KMS-11 (cell line): ENCODE measurements around the gene AFAP1L2.

Experiments used
- H2AFZ ChIP-seq: fragments of 200-600 bp; sonication (generic); 2 replicates; pipeline ENCODE4 v1.6.1; 2016; ENCODE audit warnings: antibody characterized with exemption, mixed run types, low read depth
- H3K27ac ChIP-seq: fragments of 200-600 bp; sonication (generic); 2 replicates; pipeline ENCODE4 v1.6.1; 2016; ENCODE audit warnings: mild to moderate bottlenecking, mixed run types
- H3K27me3 ChIP-seq: fragments of 200-600 bp; sonication (generic); 2 replicates; pipeline ENCODE4 v1.6.1; 2017; ENCODE audit warnings: mild to moderate bottlenecking, low read depth, mixed run types, moderate library complexity; ENCODE audit not compliant: insufficient read depth
- H3K36me3 ChIP-seq: fragments of 200-600 bp; sonication (generic); 2 replicates; pipeline ENCODE4 v1.6.1; 2017; ENCODE audit warnings: mild to moderate bottlenecking, mixed run types; ENCODE audit not compliant: insufficient read depth
- H3K4me1 ChIP-seq: fragments of 200-600 bp; sonication (generic); 2 replicates; pipeline ENCODE4 v1.6.1; 2016; ENCODE audit warnings: mild to moderate bottlenecking, low read depth, mixed run types; ENCODE audit not compliant: poor library complexity, severe bottlenecking
- H3K4me2 ChIP-seq: fragments of 200-600 bp; sonication (generic); 2 replicates; pipeline ENCODE4 v1.7.0; 2016; ENCODE audit warnings: mild to moderate bottlenecking, mixed run types
- H3K4me3 ChIP-seq: fragments of 200-600 bp; sonication (generic); IDR thresholded peaks from 2 replicates; pipeline ENCODE4 v1.6.1; 2017; ENCODE audit warnings: low read depth, low read length, mixed read lengths; ENCODE audit not compliant: insufficient read depth
- H3K79me2 ChIP-seq: fragments of 200-600 bp; sonication (generic); 2 replicates; pipeline ENCODE4 v1.6.1; 2016; ENCODE audit warnings: low read depth, mixed run types; ENCODE audit not compliant: insufficient read depth
- H3K9ac ChIP-seq: fragments of 200-600 bp; sonication (generic); 2 replicates; pipeline ENCODE4 v1.6.1; 2016; ENCODE audit warnings: mild to moderate bottlenecking, mixed run types
- H4K20me1 ChIP-seq: fragments of 200-600 bp; sonication (generic); 2 replicates; pipeline ENCODE4 v1.6.1; 2016; ENCODE audit warnings: mild to moderate bottlenecking, mixed run types; ENCODE audit not compliant: insufficient read depth
- CTCF ChIP-seq: fragments of 200-600 bp; sonication (generic); conservative IDR thresholded peaks from 2 replicates; pipeline ENCODE4 v1.6.1; 2017; ENCODE audit warnings: low read depth, mild to moderate bottlenecking, antibody characterized with exemption, low read length, moderate library complexity, mixed read lengths

The AFAP1L2 gene

GRCh38 chr10:114310346-114310745, 94.0 kb downstream of the AFAP1L2 start:
- TF ChIP-seq CTCF: no peak
- Histone ChIP-seq H3K36me3 (no peaks in the 10 kb centered on the region), H2AFZ (no peak overlapping the region), H3K27me3 (no peaks in the 10 kb centered on the region), H3K27ac (no peak overlapping the region), H3K4me3 (no peak overlapping the region), H3K4me1 (no peaks in the 10 kb centered on the region), H3K4me2 (no peak overlapping the region), H3K79me2 (no peaks in the 10 kb centered on the region), H3K9ac (no peak overlapping the region), H4K20me1 (no peaks in the 10 kb centered on the region)

- H3K4me1 ChIP-seq: no peaks in the 10 kb centered on the region
- no peaks in the 10 kb centered on the region for H4K20me1 ChIP-seq
- no peak overlapping the region for H2AFZ ChIP-seq
- H3K4me2 ChIP-seq: no peak overlapping the region
- H3K27me3 ChIP-seq: no peaks in the 10 kb centered on the region
- no peak overlapping the region for H3K27ac ChIP-seq
- H3K79me2 ChIP-seq: no peaks in the 10 kb centered on the region
- H3K9ac ChIP-seq: no peak overlapping the region
- no peak overlapping the region for H3K4me3 ChIP-seq
- TF ChIP-seq CTCF: no peak
- H3K36me3 ChIP-seq: no peaks in the 10 kb centered on the region
Measured at GRCh38 chr10:114309364-114309651, 95.0 kb downstream of the AFAP1L2 start.

- H2AFZ ChIP-seq: no peak overlapping the region
- H3K79me2 ChIP-seq: no peaks in the 10 kb centered on the region
- H3K4me2 ChIP-seq: no peak overlapping the region
- no peaks in the 10 kb centered on the region for H3K4me1 ChIP-seq
- no peak overlapping the region for H3K9ac ChIP-seq
- H3K27ac ChIP-seq: no peak overlapping the region
- H3K36me3 ChIP-seq: no peaks in the 10 kb centered on the region
- no peaks in the 10 kb centered on the region for H4K20me1 ChIP-seq
- H3K4me3 ChIP-seq: no peak overlapping the region
- no peak for TF ChIP-seq CTCF
- no peaks in the 10 kb centered on the region for H3K27me3 ChIP-seq
Measured at GRCh38 chr10:114308531-114309363, 95.6 kb downstream of the AFAP1L2 start.

GRCh38 chr10:114307731-114308130, 96.6 kb downstream of the AFAP1L2 start:
- H3K27ac ChIP-seq: no peak overlapping the region
- no peak overlapping the region for H3K9ac ChIP-seq
- no peaks in the 10 kb centered on the region for H3K4me1 ChIP-seq
- H2AFZ ChIP-seq: no peak overlapping the region
- no peak for TF ChIP-seq CTCF
- H3K4me3 ChIP-seq: no peak overlapping the region
- H3K36me3 ChIP-seq: no peaks in the 10 kb centered on the region
- H4K20me1 ChIP-seq: no peaks in the 10 kb centered on the region
- H3K79me2 ChIP-seq: no peaks in the 10 kb centered on the region
- no peak overlapping the region for H3K4me2 ChIP-seq
- H3K27me3 ChIP-seq: no peaks in the 10 kb centered on the region
